Measurements from ENCODE around the gene NSFL1C. TPM values are rescaled to one million over a fixed set of nuclear protein-coding genes. Genes with fewer than 3 reads are reported as not detected.

Gene NSFL1C
- total RNA-seq, 1 experiment from 2014 or later = 151 TPM

- Histone ChIP-seq H3K27me3 (ENCODE audit: control insufficient read depth, insufficient read depth, low read length) (no peaks in the 10 kb centered on the region), H3K4me1 (ENCODE audit: control insufficient read depth, insufficient read depth, low read length) (peaks cover 31% of the 10 kb centered on the region), H3K36me3 (ENCODE audit: control insufficient read depth, insufficient read depth, low read length) (peaks cover 8% of the 10 kb centered on the region), H3K9me3 (ENCODE audit: control insufficient read depth, insufficient read depth, low read depth, low read length) (no peaks in the 10 kb centered on the region), H3K4me3 (ENCODE audit: low read depth in 2 of 2, low read length in 2 of 2) (peak overlapping the region; percentile 63 to 88), H3K27ac (ENCODE audit: low read length) (peak overlapping the region; percentile 89)
- BruUV-seq (replicated peaks) = TSS peak; percentile 47
- ChIA-PET CTCF (interaction anchor here (0.6 to 4.1 kb wide), 3 partner anchors 38 to 136 kb away, joined by 7 to 16 read pairs (median 9); no protein-coding TSS in a partner anchor), POLR2A (interaction anchor here (0.6 kb wide), 1 partner anchor 72 kb away, joined by 9 read pairs; no protein-coding TSS in a partner anchor)
- no peak for ATAC-seq
- no peak for TF ChIP-seq TCF7L2 (IDR thresholded peaks at IDR 0.05; ENCODE audit: low read depth, low read length)
- no peak for TF ChIP-seq CTCF (IDR thresholded peaks at IDR 0.05)
- no peak for TF ChIP-seq SIN3A (IDR thresholded peaks at IDR 0.05; ENCODE audit: borderline replicate concordance, insufficient read depth, low read depth, low read length)
- TF ChIP-seq POLR2AphosphoS5 (IDR thresholded peaks at IDR 0.05; ENCODE audit: low read depth, low read length) = no peak
- no peak for TF ChIP-seq REST (IDR thresholded peaks at IDR 0.05; ENCODE audit: insufficient read depth in 1 of 2, low read depth in 2 of 2, low read length in 1 of 2)
- intact Hi-C loops (cut with micrococcal nuclease; ENCODE audit: unreplicated experiment) (loop anchor here (2.0 to 5.0 kb wide), 2 partner anchors 138 to 347 kb away; partner anchors contain the start of genes PSMF1 and SDCBP2), in situ Hi-C loops (cut with HindIII; ENCODE audit: low pct_unique_long_range_greater_than_20kb, low sequenced_read_pairs) (no loop called here)
- no peak for DNase-seq (ENCODE audit: low read depth, low spot score)
These were observed 1.0 kb downstream of the NSFL1C start for GRCh38 chr20:1465470-1466210.

GRCh38 chr20:1463971-1464570 lies 2.6 kb downstream of the NSFL1C start:
- ATAC-seq (no peak), DNase-seq (ENCODE audit: low read depth, low spot score) (no peak)
- Histone ChIP-seq H3K4me3 (ENCODE audit: low read depth in 2 of 2, low read length in 2 of 2) (no peak overlapping the region), H3K27ac (ENCODE audit: low read length) (0 out of 2 replicates have a peak overlapping the region, but pooled peaks have one; percentile 2), H3K27me3 (ENCODE audit: control insufficient read depth, insufficient read depth, low read length) (no peaks in the 10 kb centered on the region), H3K4me1 (ENCODE audit: control insufficient read depth, insufficient read depth, low read length) (peaks cover 20% of the 10 kb centered on the region), H3K9me3 (ENCODE audit: control insufficient read depth, insufficient read depth, low read depth, low read length) (no peaks in the 10 kb centered on the region), H3K36me3 (ENCODE audit: control insufficient read depth, insufficient read depth, low read length) (peaks cover 16% of the 10 kb centered on the region)
- no TSS peak for BruUV-seq (replicated peaks)
- TF ChIP-seq SIN3A (IDR thresholded peaks at IDR 0.05; ENCODE audit: borderline replicate concordance, insufficient read depth, low read depth, low read length) (no peak), TCF7L2 (IDR thresholded peaks at IDR 0.05; ENCODE audit: low read depth, low read length) (no peak), POLR2AphosphoS5 (IDR thresholded peaks at IDR 0.05; ENCODE audit: low read depth, low read length) (no peak), CTCF (IDR thresholded peaks at IDR 0.05) (no peak), REST (IDR thresholded peaks at IDR 0.05; ENCODE audit: insufficient read depth in 1 of 2, low read depth in 2 of 2, low read length in 1 of 2) (no peak)
- in situ Hi-C loops (cut with HindIII; ENCODE audit: low pct_unique_long_range_greater_than_20kb, low sequenced_read_pairs) (no loop called here), intact Hi-C loops (cut with micrococcal nuclease; ENCODE audit: unreplicated experiment) (no loop called here)
- CTCF ChIA-PET = no interaction called here
- POLR2A ChIA-PET = no interaction called here

All from Panc1 (cell line).